BJ (cell line): ENCODE results near the gene KRTAP12-1. TPM values are rescaled to one million over a fixed set of nuclear protein-coding genes. Genes with fewer than 3 reads are reported as not detected.

Source experiments
- CTCF ChIA-PET: fragments of 350-600 bp; formaldehyde crosslinking; extraction: SDS; loops from one replicate; lab custom pipeline; 2021; ENCODE audit warnings: antibody characterized with exemption, inconsistent platforms; lab: Yijun Ruan, JAX
- POLR2A ChIA-PET: fragments of 300-600 bp; sonication (Branson Sonifier 250); formaldehyde crosslinking; extraction: SDS; loops from one replicate; lab custom pipeline; 2021; ENCODE audit warnings: antibody characterized with exemption; lab: Charles Lee
- DNase-seq: peaks from one replicate; pipeline ENCODE4 v3.0.0-alpha.2; 2011; ENCODE audit warnings: low read depth
- H3K27me3 ChIP-seq: 2 replicates; pipeline ENCODE4 v1.6.0; 2011; ENCODE audit warnings: low read length; ENCODE audit not compliant: control insufficient read depth, insufficient read depth
- H3K36me3 ChIP-seq: 2 replicates; pipeline ENCODE4 v1.5.1; 2011; ENCODE audit warnings: low read length; ENCODE audit not compliant: control insufficient read depth, insufficient read depth
- H3K4me3 ChIP-seq: 2 replicates; pipeline ENCODE4 v1.5.1; 2011; ENCODE audit warnings: low read depth, mild to moderate bottlenecking, control low read depth, low read length
- CTCF ChIP-seq: IDR thresholded peaks from 2 replicates; pipeline ENCODE4 v1.5.1; 2011; ENCODE audit warnings: low read depth, mild to moderate bottlenecking, control low read depth, inconsistent platforms, low read length, moderate library complexity; ENCODE audit not compliant: insufficient read depth
- polyA plus RNA-seq: library from polyadenylated mRNA; depleted of rRNA; stranded (reverse); fragments of >200 nt; gene quantifications from 2 replicates; pipeline ENCODE4 v1.2.3, GENCODE V29; 2011

The KRTAP12-1 gene
- polyA plus RNA-seq, 1 experiment: not detected

DNA sequence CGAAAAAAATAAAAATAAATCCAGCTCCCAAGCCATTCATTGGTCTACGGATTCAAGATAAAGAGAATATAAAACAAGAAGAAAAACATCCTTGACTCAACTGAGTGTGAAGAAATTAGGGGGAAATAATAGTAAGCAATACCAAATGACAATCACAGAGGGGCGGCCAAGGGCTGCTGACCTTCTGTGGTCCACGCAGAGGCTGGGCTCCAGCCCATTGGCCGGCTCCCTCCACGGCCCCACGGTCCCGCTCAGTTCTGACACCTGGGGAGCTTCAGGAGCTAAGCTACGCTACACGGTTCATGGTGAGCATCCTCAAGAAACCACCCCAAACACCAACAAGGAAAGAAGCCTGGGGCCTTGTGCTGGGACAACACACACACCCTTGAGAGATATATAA, 14.6 kb upstream of the KRTAP12-1 start:
- H3K27me3 ChIP-seq: peaks cover 14% of the 10 kb centered on the region
- CTCF ChIA-PET: no interaction called here
- no peak overlapping the region for H3K4me3 ChIP-seq
- no peak for TF ChIP-seq CTCF
- POLR2A ChIA-PET: no interaction called here
- no peaks in the 10 kb centered on the region for H3K36me3 ChIP-seq
- no peak for DNase-seq

GRCh38 chr21:44695641-44696040, 13.7 kb upstream of the KRTAP12-1 start:
- no peak for DNase-seq
- no peak for TF ChIP-seq CTCF
- Histone ChIP-seq H3K36me3 (no peaks in the 10 kb centered on the region), H3K27me3 (peaks cover 12% of the 10 kb centered on the region), H3K4me3 (no peak overlapping the region)
- POLR2A ChIA-PET: no interaction called here
- CTCF ChIA-PET: no interaction called here

DNA sequence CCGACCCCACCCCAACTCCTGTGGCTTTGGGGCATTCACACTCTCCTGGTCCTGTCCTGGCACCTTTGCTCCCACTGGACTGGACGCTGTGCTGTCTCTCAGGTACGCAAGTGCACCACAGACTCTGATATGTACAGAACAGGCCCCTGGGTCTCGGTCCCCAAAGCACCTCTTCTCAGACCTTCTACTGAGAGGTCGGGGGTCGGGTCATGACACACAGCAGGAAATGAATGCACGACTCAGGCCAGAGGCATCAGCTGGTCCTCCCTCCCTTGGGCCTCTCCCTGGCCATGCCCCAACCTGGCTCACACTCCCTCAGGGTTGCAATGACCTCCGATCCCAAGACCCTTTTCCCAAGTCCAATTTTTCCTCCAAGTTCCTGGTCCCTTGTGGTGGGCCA, 13.2 kb upstream of the KRTAP12-1 start:
- no peak for TF ChIP-seq CTCF

GRCh38 chr21:44694776-44695175, 12.8 kb upstream of the KRTAP12-1 start:
- no peak for DNase-seq
- Histone ChIP-seq H3K4me3 (no peak overlapping the region), H3K36me3 (no peaks in the 10 kb centered on the region), H3K27me3 (peaks cover 10% of the 10 kb centered on the region)
- ChIA-PET CTCF (no interaction called here), POLR2A (no interaction called here)
- TF ChIP-seq CTCF: no peak

More for the DNA sequence above, 13.2 kb upstream of the KRTAP12-1 start:
- Histone ChIP-seq H3K27me3 (peaks cover 10% of the 10 kb centered on the region), H3K4me3 (no peak overlapping the region), H3K36me3 (no peaks in the 10 kb centered on the region)
- no peak for DNase-seq
- ChIA-PET POLR2A (no interaction called here), CTCF (no interaction called here)

DNA sequence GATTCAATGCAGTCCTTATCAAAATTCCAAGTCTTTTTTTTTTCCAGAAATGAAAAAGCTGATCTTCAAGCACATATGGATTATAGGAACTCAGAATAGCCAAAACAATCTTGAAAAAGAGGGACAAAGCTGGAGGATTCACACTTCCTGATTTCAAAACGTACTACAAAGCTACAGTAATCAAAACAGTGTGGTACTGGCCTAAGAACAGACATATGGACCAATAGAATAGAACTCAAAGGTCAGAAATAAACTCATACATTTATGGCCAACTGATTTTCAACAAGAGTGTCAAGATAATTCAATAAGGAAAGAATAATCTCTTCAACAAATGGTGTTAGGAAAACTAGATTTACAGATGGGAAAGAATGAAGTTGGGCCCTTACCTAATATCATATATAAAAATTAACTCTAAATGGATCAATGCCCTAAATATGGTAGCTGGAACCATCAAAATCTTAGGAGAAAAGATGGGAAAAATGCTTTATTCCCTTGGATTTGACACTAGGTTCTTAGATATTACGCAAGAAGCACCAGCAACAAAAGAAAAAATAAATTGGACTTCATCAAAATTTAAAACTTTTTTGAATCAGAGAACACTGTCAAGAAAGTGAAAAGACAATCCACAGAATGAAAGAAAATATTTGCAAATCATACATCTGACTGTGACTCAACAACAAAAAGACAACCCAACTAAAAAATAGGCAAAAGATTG, 11.0 kb upstream of the KRTAP12-1 start:
- ChIA-PET CTCF (no interaction called here), POLR2A (no interaction called here)
- TF ChIP-seq CTCF: no peak
- peaks cover 5% of the 10 kb centered on the region for H3K27me3 ChIP-seq
- H3K4me3 ChIP-seq: no peak overlapping the region
- DNase-seq: no peak
- no peaks in the 10 kb centered on the region for H3K36me3 ChIP-seq
